Esophagus muscularis mucosa (tissue), 4 donors: ENCODE measurements around the gene HMGN3. TPM values are rescaled to one million over a fixed set of nuclear protein-coding genes. Genes with fewer than 3 reads are reported as not detected.

Experiments
- DNase-seq: peaks from one replicate; pipeline ENCODE4 v3.0.0-alpha.2; 2017; ENCODE audit errors: extremely low spot score
- H3K27ac ChIP-seq, 4 donors: fragments of 200-600 bp; sonication (generic); replicated peaks in 1 of 4; 1 replicate in 3 of 4; 2 replicates in 1 of 4; pipeline ENCODE4 v1.5.1; 2016 to 2019; ENCODE audit warnings: mild to moderate bottlenecking in 1 of 4
- H3K27me3 ChIP-seq, 4 donors: fragments of 200-600 bp; sonication (generic); one replicate each; pipeline versions ENCODE4 v1.5.1 to v1.6.0; 2016 to 2019
- H3K36me3 ChIP-seq, 4 donors: fragments of 200-600 bp; sonication (generic); one replicate each; pipeline ENCODE4 v1.5.1; 2016 to 2019
- H3K4me1 ChIP-seq, 4 donors: fragments of 200-600 bp; sonication (generic); one replicate each; pipeline ENCODE4 v1.5.1; 2016 to 2019
- H3K4me3 ChIP-seq, 4 donors: fragments of 200-600 bp; sonication (generic); 1 replicate in 2 of 4; 2 replicates in 2 of 4; pipeline ENCODE4 v1.5.1; 2016 to 2019; ENCODE audit warnings: mild to moderate bottlenecking in 4 of 4, moderate library complexity in 1 of 4
- H3K9me3 ChIP-seq, 4 donors: fragments of 200-600 bp; sonication (generic); 1 replicate in 3 of 4; 2 replicates in 1 of 4; pipeline ENCODE4 v1.5.1; 2016 to 2019
- EP300 ChIP-seq: sonication (generic); formaldehyde crosslinking; IDR thresholded peaks from one replicate; pipeline ENCODE4 v1.6.1; 2017; ENCODE audit warnings: antibody characterized with exemption
- POLR2A ChIP-seq: fragments of 450-650 bp; IDR thresholded peaks from one replicate; pipeline ENCODE4 v1.6.1; 2017; ENCODE audit warnings: antibody characterized with exemption, moderate library complexity, mild to moderate bottlenecking, low read depth
- POLR2AphosphoS5 ChIP-seq, 2 donors: sonication (generic); formaldehyde crosslinking; IDR thresholded peaks; one replicate each; pipeline ENCODE4 v1.6.1; 2017; ENCODE audit warnings: antibody characterized with exemption in 2 of 2
- WGBS: methylation state at CpG from one replicate; pipeline ENCODE4 v1.1.5; 2018; 5-methylcytosine and 5-hydroxymethylcytosine counted together
- intact Hi-C: fragments of 100-400 bp; cut with DNase I; formaldehyde crosslinking; loops from one replicate; pipeline ENCODE4 v1.15.1; 2023
- total RNA-seq, 4 donors: library from RNA; depleted of rRNA; stranded (reverse); fragments of >200 nt; gene quantifications; one replicate each; pipeline versions ENCODE4 v1.1.0 to v1.2.1, GENCODE V29; 2016
- TF ChIP-seq, protein P1 (sequence below), 3 experiments: fragments of 200-600 bp in 2 of 3; fragments of 450-650 bp in 1 of 3; sonication (generic) in 2 of 3; IDR thresholded peaks; one replicate each; pipeline ENCODE4 v1.5.1; 2017 to 2019; ENCODE audit warnings: antibody characterized with exemption in 3 of 3, mild to moderate bottlenecking in 2 of 3, moderate library complexity in 1 of 3

The HMGN3 gene
- total RNA-seq, 4 donors from 2014 or later, result 27.6 to 61.0 (median 47.1) TPM

DNA sequence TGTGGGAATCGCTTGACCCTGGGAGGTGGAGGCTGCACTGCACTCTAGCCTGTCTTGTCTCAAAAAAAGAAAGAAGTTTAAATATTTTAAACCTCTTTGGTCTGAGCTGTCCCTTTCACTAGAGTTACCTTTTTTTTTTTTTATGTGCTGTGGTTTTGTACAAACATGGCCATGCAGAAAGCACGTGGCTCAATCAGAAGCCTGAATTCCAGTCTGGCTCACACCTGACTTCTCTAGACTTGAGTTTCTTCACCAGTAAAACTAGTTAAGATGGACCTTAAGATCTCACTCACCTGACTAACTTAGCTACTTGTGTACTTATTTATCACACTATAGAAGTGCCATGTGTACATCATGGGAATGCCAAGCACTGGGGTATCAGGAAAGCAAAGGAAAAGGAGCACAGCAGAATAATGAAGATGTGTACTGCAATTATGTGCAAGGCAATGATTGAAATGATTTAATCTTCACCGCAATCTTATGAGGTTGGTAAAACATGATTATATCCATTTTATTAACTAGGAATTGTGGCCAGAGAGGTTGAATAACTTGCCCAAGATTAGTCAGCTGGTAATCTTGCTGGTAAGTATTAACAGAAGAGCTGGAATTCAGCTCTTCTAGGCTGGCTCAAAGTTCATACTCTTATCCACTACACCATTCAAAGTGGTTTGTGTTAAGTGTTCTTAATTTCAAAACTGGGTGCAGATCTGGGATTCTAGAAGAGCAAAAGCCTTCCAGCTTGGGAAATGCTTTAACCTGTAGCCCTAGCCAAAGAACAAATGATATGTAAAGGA is 10.7 kb downstream of the HMGN3 start:
- DNase-seq, result no peak
- WGBS, result 95% methylated on average over 3 of the region's 3 CpGs
- Histone ChIP-seq H3K9me3 (no peaks in the 10 kb centered on the region), H3K27ac (no peak overlapping the region), H3K4me1 (peaks cover 3 to 22% (median 11%) of the 10 kb centered on the region in 4 donors), H3K4me3 (no peak overlapping the region), H3K36me3 (no peaks in the 10 kb centered on the region), H3K27me3 (no peaks in the 10 kb centered on the region)
- intact Hi-C loops, result no loop called here
- no peak for TF ChIP-seq EP300
- TF ChIP-seq POLR2AphosphoS5 (IDR thresholded peaks at IDR 0.05), result no peak
- TF ChIP-seq, protein P1, sequence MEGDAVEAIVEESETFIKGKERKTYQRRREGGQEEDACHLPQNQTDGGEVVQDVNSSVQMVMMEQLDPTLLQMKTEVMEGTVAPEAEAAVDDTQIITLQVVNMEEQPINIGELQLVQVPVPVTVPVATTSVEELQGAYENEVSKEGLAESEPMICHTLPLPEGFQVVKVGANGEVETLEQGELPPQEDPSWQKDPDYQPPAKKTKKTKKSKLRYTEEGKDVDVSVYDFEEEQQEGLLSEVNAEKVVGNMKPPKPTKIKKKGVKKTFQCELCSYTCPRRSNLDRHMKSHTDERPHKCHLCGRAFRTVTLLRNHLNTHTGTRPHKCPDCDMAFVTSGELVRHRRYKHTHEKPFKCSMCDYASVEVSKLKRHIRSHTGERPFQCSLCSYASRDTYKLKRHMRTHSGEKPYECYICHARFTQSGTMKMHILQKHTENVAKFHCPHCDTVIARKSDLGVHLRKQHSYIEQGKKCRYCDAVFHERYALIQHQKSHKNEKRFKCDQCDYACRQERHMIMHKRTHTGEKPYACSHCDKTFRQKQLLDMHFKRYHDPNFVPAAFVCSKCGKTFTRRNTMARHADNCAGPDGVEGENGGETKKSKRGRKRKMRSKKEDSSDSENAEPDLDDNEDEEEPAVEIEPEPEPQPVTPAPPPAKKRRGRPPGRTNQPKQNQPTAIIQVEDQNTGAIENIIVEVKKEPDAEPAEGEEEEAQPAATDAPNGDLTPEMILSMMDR (IDR thresholded peaks at IDR 0.05), result no peak
- TF ChIP-seq POLR2A, result no peak

DNA sequence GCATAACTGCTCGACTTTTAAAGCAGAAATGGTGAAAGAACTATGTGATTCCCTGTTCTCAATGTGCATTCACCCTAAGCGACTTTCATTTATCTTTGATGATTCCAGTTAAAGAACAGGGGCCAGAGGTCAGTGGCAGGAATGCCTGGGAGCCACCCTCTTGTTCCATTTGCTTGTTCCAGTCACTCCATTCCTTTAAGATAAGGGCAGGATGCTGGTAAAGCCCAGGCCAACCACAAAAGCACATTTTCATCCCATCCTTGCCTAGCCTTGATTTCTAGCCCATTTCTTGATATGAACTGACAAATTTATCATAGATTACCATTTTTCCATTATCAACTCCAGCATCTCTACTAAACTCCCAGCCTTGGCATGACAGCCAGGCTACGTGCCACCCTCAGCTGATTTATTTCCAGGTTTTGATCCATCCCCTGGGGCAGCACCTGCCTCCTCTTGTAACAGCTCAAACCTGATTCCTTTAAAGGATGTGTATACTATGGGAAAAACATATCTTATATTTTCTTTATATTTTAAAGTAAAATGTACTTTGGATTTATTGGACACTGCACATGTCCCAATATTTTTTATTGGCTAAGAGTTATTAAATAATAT is 19.2 kb downstream of the HMGN3 start:
- intact Hi-C loops, result no loop called here
- peaks cover 11 to 20% (median 16%) of the 10 kb centered on the region in 4 donors for H3K4me1 ChIP-seq
- H3K36me3 ChIP-seq, result peaks cover 0 to 2% (median 0%) of the 10 kb centered on the region in 4 donors
- no peak for DNase-seq
- H3K27ac ChIP-seq, result no peak overlapping the region
- no peak overlapping the region for H3K4me3 ChIP-seq
- WGBS, result 77% methylated on average over 3 of the region's 3 CpGs
- TF ChIP-seq POLR2AphosphoS5 (IDR thresholded peaks at IDR 0.05), result no peak
- TF ChIP-seq, protein P1 (IDR thresholded peaks at IDR 0.05), result no peak
- TF ChIP-seq POLR2A, result no peak
- no peak for TF ChIP-seq EP300
- H3K9me3 ChIP-seq, result no peaks in the 10 kb centered on the region
- no peaks in the 10 kb centered on the region for H3K27me3 ChIP-seq

DNA sequence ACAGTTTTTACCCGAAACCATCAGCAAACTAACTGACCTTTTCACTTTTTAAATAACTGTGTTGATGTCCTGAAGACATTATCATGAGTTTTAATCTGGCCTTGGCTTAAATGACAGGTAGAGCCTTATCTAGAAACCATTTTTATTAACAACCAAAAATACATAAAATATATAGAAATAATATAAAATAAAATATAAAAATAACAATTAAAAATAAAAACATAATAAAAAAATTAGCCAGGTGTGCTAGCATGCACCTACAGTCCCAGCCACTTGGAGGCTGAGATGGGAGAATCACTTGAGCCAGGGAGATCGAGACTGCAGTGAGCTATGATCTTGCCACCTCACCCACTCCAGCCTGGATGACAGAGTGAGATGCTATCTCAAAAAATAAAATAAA is 21.6 kb downstream of the HMGN3 start:
- DNase-seq, result no peak
- no peak overlapping the region for H3K4me3 ChIP-seq
- 96% methylated on average over 2 of the region's 2 CpGs for WGBS
- no peaks in the 10 kb centered on the region for H3K27me3 ChIP-seq
- H3K4me1 ChIP-seq, result peaks cover 17 to 19% (median 18%) of the 10 kb centered on the region in 4 donors
- peaks cover 0 to 15% (median under 1%) of the 10 kb centered on the region in 4 donors for H3K36me3 ChIP-seq
- H3K27ac ChIP-seq, result no peak overlapping the region
- TF ChIP-seq, protein P1 (IDR thresholded peaks at IDR 0.05), result no peak
- TF ChIP-seq POLR2AphosphoS5 (IDR thresholded peaks at IDR 0.05), result no peak
- TF ChIP-seq EP300, result no peak
- intact Hi-C loops, result no loop called here
- H3K9me3 ChIP-seq, result no peaks in the 10 kb centered on the region

DNA sequence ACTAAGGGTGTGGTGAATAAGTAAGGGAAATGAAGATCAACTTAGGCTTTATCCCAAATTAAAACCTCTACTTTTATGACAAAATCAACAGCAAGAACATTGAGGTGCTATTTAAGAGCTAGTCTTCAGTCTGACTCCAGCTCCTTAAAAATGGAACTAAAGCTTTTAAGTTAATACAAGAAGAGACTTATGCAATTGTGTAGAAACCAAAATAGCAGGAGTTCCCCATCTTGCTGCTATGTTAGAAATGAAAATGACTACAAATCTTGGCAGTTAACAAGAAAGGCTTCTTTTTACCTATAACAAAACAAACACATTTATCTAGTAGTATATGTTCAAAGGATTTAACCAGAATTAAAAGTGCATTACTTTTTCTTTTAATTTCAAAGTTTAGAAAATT is 25.7 kb downstream of the HMGN3 start:
- no peak for DNase-seq
- Histone ChIP-seq H3K4me3 (no peak overlapping the region), H3K27ac (no peak overlapping the region), H3K9me3 (no peaks in the 10 kb centered on the region), H3K27me3 (no peaks in the 10 kb centered on the region), H3K36me3 (peaks cover 0 to 40% (median 16%) of the 10 kb centered on the region in 4 donors), H3K4me1 (peaks cover 0 to 7% (median 2%) of the 10 kb centered on the region in 4 donors)
- intact Hi-C loops, result no loop called here
- TF ChIP-seq POLR2AphosphoS5 (IDR thresholded peaks at IDR 0.05) (no peak), EP300 (no peak), POLR2A (no peak)
- TF ChIP-seq, protein P1 (IDR thresholded peaks at IDR 0.05), result no peak
